HG03060 (cell line): Measurements from ENCODE around the gene HMGB1.
"Not testable (repeated sequence)": the region's sequence is repeated elsewhere in the genome, so short reads cannot be mapped to it uniquely, and the experiment has no call there.

Source experiments
- ATAC-seq: cut with Tn5 transposase; IDR thresholded peaks from one replicate; pipeline ENCODE4 v1.9.1; 2021; ENCODE audit warnings: low read depth, moderate number of reproducible peaks; ENCODE audit not compliant: unreplicated experiment

The HMGB1 gene

GRCh38 chr13:30466841-30467252, 1.1 kb upstream of the HMGB1 start:
- ATAC-seq = no peak

- no peak for ATAC-seq
Observed at GRCh38 chr13:30466358-30466714, 600 bp upstream of the HMGB1 start.

GRCh38 chr13:30465343-30465592, 468 bp downstream of the HMGB1 start:
- ATAC-seq = no peak

GRCh38 chr13:30464496-30465342, 1.0 kb downstream of the HMGB1 start:
- no peak for ATAC-seq

GRCh38 chr13:30463787-30464495, 1.8 kb downstream of the HMGB1 start:
- no peak for ATAC-seq

- not testable (repeated sequence) for ATAC-seq
Observed at GRCh38 chr13:30461279-30462066, 4.3 kb downstream of the HMGB1 start.

GRCh38 chr13:30457306-30457891, 8.3 kb downstream of the HMGB1 start:
- ATAC-seq = no peak

GRCh38 chr13:30456290-30456689, 9.4 kb downstream of the HMGB1 start:
- ATAC-seq = no peak

- ATAC-seq = no peak
Observed at GRCh38 chr13:30454991-30455390, 10.7 kb downstream of the HMGB1 start.

GRCh38 chr13:30453727-30454126, 12.0 kb downstream of the HMGB1 start:
- no peak for ATAC-seq

GRCh38 chr13:30451476-30451875, 14.3 kb downstream of the HMGB1 start:
- not testable (repeated sequence) for ATAC-seq

- ATAC-seq = no peak
Observed at GRCh38 chr13:30450066-30450465, 15.7 kb downstream of the HMGB1 start.

- ATAC-seq = no peak
Observed at GRCh38 chr13:30448441-30448840, 17.3 kb downstream of the HMGB1 start.

GRCh38 chr13:30446126-30446500, 19.6 kb downstream of the HMGB1 start:
- ATAC-seq = no peak

- peak; percentile 34 for ATAC-seq
Observed at GRCh38 chr13:30443957-30444404, 21.8 kb downstream of the HMGB1 start.

GRCh38 chr13:30443491-30443890, 22.2 kb downstream of the HMGB1 start:
- not testable (repeated sequence) for ATAC-seq

- ATAC-seq = no peak
Observed at GRCh38 chr13:30442926-30443325, 22.8 kb downstream of the HMGB1 start.

GRCh38 chr13:30440910-30441703, 24.6 kb downstream of the HMGB1 start:
- ATAC-seq = no peak

GRCh38 chr13:30438286-30438685, 27.4 kb downstream of the HMGB1 start:
- no peak for ATAC-seq

GRCh38 chr13:30437177-30437576, 28.6 kb downstream of the HMGB1 start:
- no peak for ATAC-seq
